Brain pericyte (primary cell): Measurements from ENCODE around the gene SLC16A4.

ENCODE experiments used
- DNase-seq: peaks from one replicate; pipeline ENCODE4 v3.0.0-alpha.2; 2012; ENCODE audit warnings: low read depth, low spot score

The SLC16A4 gene

GRCh38 chr1:110360431-110360830 is 30.4 kb downstream of the SLC16A4 start:
- DNase-seq = no peak

GRCh38 chr1:110356379-110356778 is 34.4 kb downstream of the SLC16A4 start:
- no peak for DNase-seq

- no peak for DNase-seq
These were observed 35.5 kb downstream of the SLC16A4 start for GRCh38 chr1:110355321-110355720.

- no peak for DNase-seq
These were observed 40.5 kb downstream of the SLC16A4 start for GRCh38 chr1:110350360-110350759.

GRCh38 chr1:110348771-110349170 is 42.1 kb downstream of the SLC16A4 start:
- no peak for DNase-seq

GRCh38 chr1:110348050-110348449 is 42.8 kb downstream of the SLC16A4 start:
- DNase-seq = no peak

GRCh38 chr1:110347182-110347893 is 43.5 kb downstream of the SLC16A4 start:
- no peak for DNase-seq

GRCh38 chr1:110346690-110347089 is 44.1 kb downstream of the SLC16A4 start:
- DNase-seq = no peak

- DNase-seq = no peak
These were observed 45.3 kb downstream of the SLC16A4 start for GRCh38 chr1:110345480-110345879.

GRCh38 chr1:110344152-110344551 is 46.7 kb downstream of the SLC16A4 start:
- DNase-seq = no peak

GRCh38 chr1:110343249-110343648 is 47.6 kb downstream of the SLC16A4 start:
- DNase-seq = no peak

- DNase-seq = no peak
These were observed 48.9 kb downstream of the SLC16A4 start for GRCh38 chr1:110341872-110342331.

GRCh38 chr1:110341146-110341871 is 49.5 kb downstream of the SLC16A4 start:
- DNase-seq = no peak

GRCh38 chr1:110340207-110340468 is 50.7 kb downstream of the SLC16A4 start:
- DNase-seq = no peak

GRCh38 chr1:110339407-110340206 is 51.2 kb downstream of the SLC16A4 start:
- peak; percentile 26 for DNase-seq

GRCh38 chr1:110338886-110339406 is 51.9 kb downstream of the SLC16A4 start, which contains the start of gene RBM15:
Gene RBM15 (plus strand): TSS chr1:110339377. CDS start chr1:110339406, 29 bp downstream.
- DNase-seq = peak; percentile 100

- no peak for DNase-seq
These were observed 52.4 kb downstream of the SLC16A4 start for GRCh38 chr1:110338309-110338885.

GRCh38 chr1:110337704-110338308 is 53.0 kb downstream of the SLC16A4 start:
- DNase-seq = no peak

- DNase-seq = no peak
These were observed 54.4 kb downstream of the SLC16A4 start for GRCh38 chr1:110336300-110337039.

- no peak for DNase-seq
These were observed 55.6 kb downstream of the SLC16A4 start for GRCh38 chr1:110335265-110335664.

GRCh38 chr1:110328700-110329099 is 62.1 kb downstream of the SLC16A4 start:
- DNase-seq = no peak
